Rectal smooth muscle tissue (tissue), 1 donor: ENCODE data around the gene BEST3.

ENCODE experiments used
- H3K27ac ChIP-seq: one replicate; pipeline ENCODE4 v1.7.0; 2013; ENCODE audit warnings: low read depth, low read length, inconsistent platforms
- H3K27me3 ChIP-seq: one replicate; pipeline ENCODE4 v1.7.0; 2013; ENCODE audit warnings: low read length; ENCODE audit not compliant: control insufficient read depth, insufficient read depth
- H3K36me3 ChIP-seq: one replicate; pipeline ENCODE4 v1.7.0; 2013; ENCODE audit warnings: low read length; ENCODE audit not compliant: control insufficient read depth, insufficient read depth
- H3K4me1 ChIP-seq: one replicate; pipeline ENCODE4 v1.7.0; 2013; ENCODE audit warnings: low read length; ENCODE audit not compliant: control insufficient read depth, insufficient read depth
- H3K4me3 ChIP-seq: one replicate; pipeline ENCODE4 v1.7.0; 2013; ENCODE audit warnings: low read length
- H3K9ac ChIP-seq: one replicate; pipeline ENCODE4 v1.7.0; 2013; ENCODE audit warnings: low read length

Gene BEST3

DNA sequence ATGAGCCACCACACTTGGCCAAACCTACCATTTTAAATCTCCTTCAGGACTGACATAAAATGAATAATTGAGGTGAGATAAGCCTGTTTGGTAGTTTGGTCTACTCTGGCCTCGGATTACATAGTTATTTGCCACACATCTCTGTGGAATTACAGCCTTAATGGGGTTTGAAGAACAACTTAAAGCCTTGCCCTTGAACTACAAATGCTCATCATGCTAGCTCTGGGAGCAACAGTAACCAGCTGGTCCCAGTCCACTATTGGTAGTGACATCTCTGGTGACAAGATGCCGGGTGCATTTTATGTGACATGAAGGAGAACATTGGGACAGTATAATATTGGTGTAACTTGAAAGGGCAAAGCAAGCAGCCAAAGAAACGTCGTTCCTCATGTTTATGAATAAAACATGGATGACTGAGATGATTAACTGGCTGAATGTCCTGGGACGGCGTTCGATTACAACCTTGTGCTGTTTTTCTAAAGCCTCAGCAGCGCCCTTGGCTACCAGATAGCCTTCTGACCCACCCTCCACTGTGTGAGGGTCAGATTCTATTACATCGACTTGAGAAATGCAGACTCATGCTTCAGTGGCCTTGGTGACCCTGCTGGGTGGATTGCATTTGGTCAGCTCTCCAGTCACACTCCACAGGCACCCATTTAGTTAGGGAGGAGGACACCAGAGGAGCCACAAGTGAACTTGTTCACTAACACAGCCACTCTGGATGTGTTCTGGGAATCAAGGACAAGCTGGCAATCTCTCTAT lies 41.5 kb downstream of the BEST3 start:
- Histone ChIP-seq H3K4me1 (peaks cover 4% of the 10 kb centered on the region), H3K36me3 (no peaks in the 10 kb centered on the region), H3K27ac (no peak overlapping the region), H3K27me3 (no peaks in the 10 kb centered on the region), H3K9ac (no peak overlapping the region), H3K4me3 (no peak overlapping the region)

DNA sequence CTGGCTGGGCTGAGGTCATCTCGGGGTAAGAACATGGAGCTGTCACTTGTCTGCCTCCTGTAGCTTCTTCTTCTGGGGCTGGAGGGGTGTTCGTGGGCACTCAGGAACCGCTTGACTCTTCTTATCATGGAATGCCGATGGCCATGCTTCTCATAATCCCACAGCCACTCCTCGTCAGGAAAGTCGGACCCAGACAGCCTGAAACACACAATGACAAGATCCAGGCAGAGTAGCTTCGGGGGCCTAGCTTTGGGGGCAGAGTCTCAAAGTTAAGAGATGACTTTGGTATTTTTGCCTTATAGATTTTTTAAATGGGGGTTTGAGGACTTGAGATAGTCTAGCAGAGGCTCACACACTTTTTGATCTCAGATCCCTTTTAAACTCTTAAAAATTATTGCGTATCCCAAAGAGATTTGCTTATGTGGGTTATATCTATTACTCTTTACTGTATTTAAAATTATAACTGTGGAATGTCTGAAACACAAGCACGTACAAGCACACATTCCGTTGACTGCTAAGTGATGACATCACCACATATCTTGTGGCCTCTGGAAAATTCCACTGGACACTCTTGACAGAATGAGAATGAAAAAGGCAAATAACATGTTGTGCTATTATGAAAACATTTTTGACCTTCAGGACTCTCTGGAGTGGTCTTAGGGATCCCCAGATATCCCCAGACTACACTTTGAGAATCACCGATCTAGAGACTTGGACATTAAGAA lies 43.3 kb downstream of the BEST3 start:
- no peak overlapping the region for H3K4me3 ChIP-seq
- no peaks in the 10 kb centered on the region for H3K27me3 ChIP-seq
- H3K36me3 ChIP-seq, result no peaks in the 10 kb centered on the region
- H3K4me1 ChIP-seq, result peaks cover 4% of the 10 kb centered on the region
- no peak overlapping the region for H3K27ac ChIP-seq
- no peak overlapping the region for H3K9ac ChIP-seq

DNA sequence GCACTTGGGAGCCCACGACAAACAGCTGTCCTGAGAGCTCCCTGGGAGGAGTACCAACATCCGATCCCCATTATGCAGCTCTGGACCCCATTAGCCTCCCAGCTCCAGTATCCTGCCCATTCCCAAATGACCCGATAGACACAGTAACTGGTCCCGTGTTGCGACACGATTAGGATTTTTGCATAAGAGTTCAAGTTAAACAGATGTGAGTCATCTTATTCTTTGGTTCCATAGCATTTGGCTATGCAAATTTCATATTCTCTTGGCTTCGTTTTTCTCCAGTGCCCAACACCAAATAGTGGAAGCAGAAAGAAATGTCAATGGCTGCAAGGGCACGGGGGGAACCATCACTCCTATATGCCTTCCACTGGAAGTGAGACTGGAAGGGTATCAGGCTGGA lies 45.4 kb downstream of the BEST3 start:
- Histone ChIP-seq H3K36me3 (no peaks in the 10 kb centered on the region), H3K4me1 (peaks cover 4% of the 10 kb centered on the region), H3K27ac (no peak overlapping the region), H3K27me3 (no peaks in the 10 kb centered on the region), H3K9ac (no peak overlapping the region), H3K4me3 (no peak overlapping the region)

DNA sequence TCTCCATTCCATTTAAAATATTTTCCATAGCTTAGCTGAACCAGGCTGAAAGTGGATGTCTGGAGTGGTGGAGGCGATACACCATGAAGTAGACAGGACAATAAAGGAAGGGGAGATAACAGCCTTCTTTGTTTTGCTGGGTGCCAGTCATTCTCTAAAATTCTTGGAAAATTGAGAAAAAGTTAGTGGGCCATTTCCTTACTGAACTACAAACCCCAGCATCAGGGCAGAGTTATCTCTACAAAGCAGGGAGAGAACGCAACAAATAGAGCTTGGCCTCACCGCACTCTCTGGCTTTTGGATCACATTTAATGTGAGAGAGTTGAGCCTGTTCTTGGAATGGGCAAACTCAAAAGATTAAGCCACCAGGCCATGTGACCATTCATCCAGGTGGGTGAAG lies 47.2 kb downstream of the BEST3 start:
- Histone ChIP-seq H3K36me3 (no peaks in the 10 kb centered on the region), H3K4me1 (peaks cover 4% of the 10 kb centered on the region), H3K27me3 (no peaks in the 10 kb centered on the region)

DNA sequence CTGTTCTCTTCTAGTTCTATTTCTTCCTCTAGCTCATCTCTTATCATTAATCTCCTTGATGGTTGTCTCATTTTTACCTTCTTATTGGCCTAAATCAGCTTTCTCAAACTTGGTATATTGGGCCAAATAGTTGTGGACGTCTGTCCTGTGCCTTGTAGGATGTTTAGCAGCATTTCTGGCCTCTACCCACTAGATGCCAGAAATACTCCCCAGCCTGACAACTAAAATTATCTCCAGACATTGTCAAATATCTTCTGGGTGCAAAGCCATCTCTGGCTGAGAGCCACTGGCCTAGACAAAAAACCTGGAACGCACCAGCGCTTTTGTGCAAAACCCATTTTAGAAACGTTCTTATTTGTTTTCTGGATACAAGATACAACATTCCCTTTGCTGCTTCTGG lies 49.6 kb downstream of the BEST3 start:
- Histone ChIP-seq H3K4me1 (no peaks in the 10 kb centered on the region), H3K9ac (no peak overlapping the region), H3K4me3 (no peak overlapping the region), H3K27ac (no peak overlapping the region), H3K36me3 (no peaks in the 10 kb centered on the region), H3K27me3 (no peaks in the 10 kb centered on the region)

More for the DNA sequence above, 47.2 kb downstream of the BEST3 start:
- no peak overlapping the region for H3K9ac ChIP-seq
- no peak overlapping the region for H3K27ac ChIP-seq
- H3K4me3 ChIP-seq, result no peak overlapping the region

DNA sequence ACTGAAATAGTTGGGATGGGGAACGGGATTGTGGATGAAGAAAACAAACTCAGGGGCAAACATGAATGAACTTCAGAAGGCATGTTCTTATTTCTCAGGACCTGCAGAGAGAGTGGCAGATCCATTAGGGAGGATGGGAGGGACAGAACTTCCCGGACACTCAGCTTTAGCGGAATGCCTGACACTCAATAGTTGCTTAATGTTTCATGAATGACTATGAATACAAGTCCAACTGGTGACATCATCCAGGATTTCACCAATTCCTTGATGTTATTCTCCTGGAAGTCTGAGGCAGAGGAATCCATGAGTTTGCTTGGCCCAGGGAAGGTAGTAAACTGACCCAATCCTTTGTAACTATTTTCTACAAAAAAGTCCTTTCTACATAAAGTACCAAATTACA lies 50.6 kb downstream of the BEST3 start:
- H3K9ac ChIP-seq, result no peak overlapping the region
- H3K4me3 ChIP-seq, result no peak overlapping the region
- no peaks in the 10 kb centered on the region for H3K36me3 ChIP-seq

DNA sequence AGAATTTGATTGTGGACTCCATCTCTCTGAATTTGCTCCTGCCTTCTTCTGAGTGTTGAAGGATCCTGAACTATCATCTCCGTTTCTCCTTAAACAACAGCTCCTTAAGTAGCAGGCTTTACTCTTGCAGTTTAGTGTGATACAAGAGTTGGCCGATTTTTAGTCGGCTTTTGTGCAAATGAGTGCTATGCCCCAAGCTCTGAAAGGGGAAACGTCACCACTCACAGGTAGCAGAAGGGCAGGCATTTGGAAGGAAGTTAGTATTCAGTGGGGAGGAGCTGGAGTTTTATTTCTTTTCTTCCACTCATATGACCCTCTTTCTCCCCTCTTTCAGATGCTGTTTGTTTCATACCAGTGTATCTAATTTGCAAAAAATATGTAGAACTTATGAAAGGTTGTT lies 51.9 kb downstream of the BEST3 start:
- Histone ChIP-seq H3K36me3 (no peaks in the 10 kb centered on the region), H3K9ac (no peak overlapping the region), H3K27ac (no peak overlapping the region), H3K27me3 (no peaks in the 10 kb centered on the region), H3K4me1 (no peaks in the 10 kb centered on the region), H3K4me3 (no peak overlapping the region)

More for the DNA sequence above, 50.6 kb downstream of the BEST3 start:
- Histone ChIP-seq H3K4me1 (no peaks in the 10 kb centered on the region), H3K27ac (no peak overlapping the region), H3K27me3 (no peaks in the 10 kb centered on the region)

DNA sequence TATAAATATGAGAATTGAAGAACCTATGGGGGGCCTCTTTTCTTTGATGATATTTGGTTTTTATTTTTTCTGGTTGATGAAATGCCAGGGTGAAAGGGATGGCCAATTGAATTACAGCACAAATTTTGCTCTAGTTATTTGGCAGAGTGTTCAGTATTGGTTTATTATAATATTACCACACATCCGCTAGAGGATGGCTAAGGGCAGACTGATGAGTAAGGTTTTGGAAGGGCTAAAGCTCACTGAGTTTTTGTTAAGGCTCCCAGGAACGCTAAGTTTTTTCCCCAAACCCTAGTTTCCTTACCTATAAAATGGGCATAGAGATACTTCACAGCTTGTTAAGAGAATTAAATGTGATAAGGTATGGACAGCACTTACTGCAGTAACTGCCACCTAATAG lies 54.1 kb downstream of the BEST3 start:
- H3K36me3 ChIP-seq, result no peaks in the 10 kb centered on the region
- H3K27ac ChIP-seq, result no peak overlapping the region
- no peaks in the 10 kb centered on the region for H3K4me1 ChIP-seq
- no peak overlapping the region for H3K9ac ChIP-seq
- H3K4me3 ChIP-seq, result no peak overlapping the region
- no peaks in the 10 kb centered on the region for H3K27me3 ChIP-seq

DNA sequence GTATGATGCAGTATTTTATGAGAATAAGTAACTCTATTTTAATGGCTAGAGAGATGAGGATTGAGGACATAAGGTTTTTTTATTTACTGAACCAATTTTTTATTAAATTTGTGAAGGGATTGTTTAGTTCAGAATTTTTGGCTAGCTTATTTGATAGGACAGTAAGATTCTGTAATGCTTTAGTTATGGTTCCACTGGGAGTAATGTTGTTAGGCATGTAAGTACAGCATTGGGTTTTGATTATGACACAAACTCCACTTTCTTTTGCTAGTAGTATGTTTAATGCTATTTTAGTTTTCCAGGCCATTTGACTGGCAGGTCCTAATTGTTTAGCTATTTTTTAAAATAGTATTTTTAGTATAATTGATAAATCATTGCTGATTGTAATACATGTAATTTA lies 54.6 kb downstream of the BEST3 start:
- Histone ChIP-seq H3K27ac (no peak overlapping the region), H3K9ac (no peak overlapping the region), H3K4me1 (no peaks in the 10 kb centered on the region), H3K4me3 (no peak overlapping the region), H3K36me3 (no peaks in the 10 kb centered on the region), H3K27me3 (no peaks in the 10 kb centered on the region)

DNA sequence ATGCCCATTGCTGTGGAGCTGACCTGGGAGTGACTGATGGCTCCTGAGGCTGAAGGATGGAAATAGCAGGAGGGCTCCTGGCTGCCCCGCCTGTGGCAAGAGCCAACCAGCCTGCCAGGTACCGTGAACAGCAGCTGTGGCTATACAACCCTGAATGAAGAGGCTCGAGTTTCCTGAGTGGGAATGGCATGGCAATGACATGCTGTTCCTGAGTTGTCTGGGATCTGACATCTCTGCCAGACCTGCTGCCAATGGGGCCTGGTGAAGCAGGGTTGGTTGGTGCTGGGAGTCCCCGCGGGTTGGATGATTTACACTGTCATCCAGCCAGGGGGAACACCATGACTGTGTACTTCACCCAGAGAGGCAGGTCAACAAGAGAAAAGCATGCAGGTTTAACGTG lies 56.6 kb downstream of the BEST3 start:
- Histone ChIP-seq H3K9ac (no peak overlapping the region), H3K27ac (no peak overlapping the region), H3K27me3 (no peaks in the 10 kb centered on the region), H3K4me3 (no peak overlapping the region), H3K4me1 (no peaks in the 10 kb centered on the region), H3K36me3 (no peaks in the 10 kb centered on the region)

DNA sequence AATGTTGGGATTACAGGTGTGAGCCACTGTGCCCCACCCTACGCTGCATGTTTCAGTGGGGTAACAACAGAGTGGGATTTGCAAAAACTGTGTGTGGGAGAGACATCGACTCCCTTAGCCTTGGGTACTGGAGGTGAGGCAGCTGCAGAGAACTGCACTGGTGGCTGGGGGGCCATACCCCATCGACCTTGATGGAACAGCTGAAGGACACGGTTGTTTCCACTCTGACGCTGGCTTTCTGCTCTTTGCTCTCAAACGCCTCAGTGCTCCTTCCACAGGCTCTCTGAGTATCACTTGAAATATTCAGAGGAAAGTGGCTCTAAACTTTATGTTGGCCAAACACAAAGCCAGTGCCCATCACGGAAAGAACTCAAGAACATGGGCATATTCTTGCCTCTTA lies 57.6 kb downstream of the BEST3 start:
- no peaks in the 10 kb centered on the region for H3K36me3 ChIP-seq
- H3K27ac ChIP-seq, result no peak overlapping the region
- no peak overlapping the region for H3K9ac ChIP-seq
- no peaks in the 10 kb centered on the region for H3K4me1 ChIP-seq
- no peak overlapping the region for H3K4me3 ChIP-seq
- H3K27me3 ChIP-seq, result no peaks in the 10 kb centered on the region

DNA sequence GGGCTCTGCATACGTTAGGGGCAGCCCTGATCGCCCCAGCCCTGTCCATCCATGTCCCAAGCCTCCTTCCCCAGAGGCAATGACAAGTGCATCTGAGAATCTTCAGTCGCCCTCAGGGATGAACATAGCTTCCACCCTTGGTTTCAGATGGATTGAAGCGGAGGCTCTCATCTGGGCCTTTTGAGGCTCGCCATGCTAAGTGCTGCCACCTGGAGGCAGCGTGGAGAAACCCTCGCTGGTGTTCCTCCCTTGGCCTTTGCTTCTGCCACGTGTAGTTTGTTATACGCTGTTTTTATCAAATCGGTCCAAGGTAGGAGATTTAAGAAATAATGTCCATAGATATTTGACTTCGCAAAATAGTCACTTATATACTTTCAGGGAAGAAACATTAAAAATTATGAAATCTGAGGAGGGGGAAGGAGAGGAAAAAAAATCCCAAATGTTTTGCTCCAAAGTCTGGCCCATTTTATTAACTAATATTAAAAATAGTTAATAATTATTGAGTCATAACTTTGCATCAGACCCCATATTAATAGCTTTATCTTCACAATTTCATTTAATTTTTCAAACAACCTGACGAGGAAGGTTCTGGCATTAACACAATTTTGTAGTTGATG lies 59.6 kb downstream of the BEST3 start:
- Histone ChIP-seq H3K4me3 (no peak overlapping the region), H3K27ac (no peak overlapping the region), H3K36me3 (no peaks in the 10 kb centered on the region), H3K9ac (no peak overlapping the region), H3K27me3 (no peaks in the 10 kb centered on the region), H3K4me1 (no peaks in the 10 kb centered on the region)
